Gastrocnemius medialis (tissue), 4 donors: ENCODE results near the gene EYS.

Source experiments
- POLR2A ChIP-seq, 2 donors: fragments of 450-650 bp; IDR thresholded peaks; one replicate each; pipeline ENCODE4 v1.6.1; 2017; ENCODE audit warnings: antibody characterized with exemption in 2 of 2, mild to moderate bottlenecking in 2 of 2, moderate library complexity in 2 of 2
- TF ChIP-seq, protein P1 (sequence below), 5 experiments: fragments of 450-650 bp in 3 of 5; fragments of 200-600 bp in 2 of 5; sonication (generic) in 2 of 5; IDR thresholded peaks in 4 of 5; conservative IDR thresholded peaks in 1 of 5; 1 replicate in 4 of 5; 2 replicates in 1 of 5; pipeline ENCODE4 v1.5.1; 2016 to 2019; ENCODE audit warnings: antibody characterized with exemption in 5 of 5, mild to moderate bottlenecking in 3 of 5, moderate library complexity in 3 of 5

- TF ChIP-seq, protein P1, sequence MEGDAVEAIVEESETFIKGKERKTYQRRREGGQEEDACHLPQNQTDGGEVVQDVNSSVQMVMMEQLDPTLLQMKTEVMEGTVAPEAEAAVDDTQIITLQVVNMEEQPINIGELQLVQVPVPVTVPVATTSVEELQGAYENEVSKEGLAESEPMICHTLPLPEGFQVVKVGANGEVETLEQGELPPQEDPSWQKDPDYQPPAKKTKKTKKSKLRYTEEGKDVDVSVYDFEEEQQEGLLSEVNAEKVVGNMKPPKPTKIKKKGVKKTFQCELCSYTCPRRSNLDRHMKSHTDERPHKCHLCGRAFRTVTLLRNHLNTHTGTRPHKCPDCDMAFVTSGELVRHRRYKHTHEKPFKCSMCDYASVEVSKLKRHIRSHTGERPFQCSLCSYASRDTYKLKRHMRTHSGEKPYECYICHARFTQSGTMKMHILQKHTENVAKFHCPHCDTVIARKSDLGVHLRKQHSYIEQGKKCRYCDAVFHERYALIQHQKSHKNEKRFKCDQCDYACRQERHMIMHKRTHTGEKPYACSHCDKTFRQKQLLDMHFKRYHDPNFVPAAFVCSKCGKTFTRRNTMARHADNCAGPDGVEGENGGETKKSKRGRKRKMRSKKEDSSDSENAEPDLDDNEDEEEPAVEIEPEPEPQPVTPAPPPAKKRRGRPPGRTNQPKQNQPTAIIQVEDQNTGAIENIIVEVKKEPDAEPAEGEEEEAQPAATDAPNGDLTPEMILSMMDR (IDR thresholded peaks at IDR 0.05 in 4 of 5, conservative IDR thresholded peaks at IDR 0.05 in 1 of 5): no peak
- TF ChIP-seq POLR2A (IDR thresholded peaks at IDR 0.05): no peak
Measured at GRCh38 chr6:63750400-63750799, 1956.6 kb downstream of the EYS start.
